Measurements from ENCODE around the gene APPL2. TPM values are rescaled to one million over a fixed set of nuclear protein-coding genes. Genes with fewer than 3 reads are reported as not detected.

The APPL2 gene
- total and polyA plus RNA-seq, 4 donors: 61.3 to 80.8 (median 71.0) TPM

GRCh38 chr12:105219261-105220028 is 16.5 kb downstream of the APPL2 start:
- Histone ChIP-seq H3K4me3 (ENCODE audit: low read depth, low read length) (no peak overlapping the region), H3K27ac (ENCODE audit: low read depth, low read length) (no peak overlapping the region), H3K9me3 (ENCODE audit: control insufficient read depth, insufficient read depth, low read length) (no peaks in the 10 kb centered on the region), H3K4me1 (ENCODE audit: control insufficient read depth, insufficient read depth, low read length) (peaks cover 26% of the 10 kb centered on the region), H3K27me3 (ENCODE audit: control insufficient read depth, insufficient read depth, low read length) (no peaks in the 10 kb centered on the region), H3K36me3 (ENCODE audit: control insufficient read depth, insufficient read depth, low read length) (peaks cover 33% of the 10 kb centered on the region)
- DNase-seq (ENCODE audit: low read depth in 4 of 6, low spot score in 6 of 6): peak in 1 of 6 donors; percentile 33
- 43% methylated on average over 2 of the region's 4 CpGs for WGBS (ENCODE audit: insufficient coverage)

GRCh38 chr12:105218434-105218833 is 17.5 kb downstream of the APPL2 start:
- H3K36me3 ChIP-seq (ENCODE audit: control insufficient read depth, insufficient read depth, low read length): peaks cover 37% of the 10 kb centered on the region
- H3K4me3 ChIP-seq (ENCODE audit: low read depth, low read length): no peak overlapping the region
- H3K27ac ChIP-seq (ENCODE audit: low read depth, low read length): no peak overlapping the region
- peaks cover 26% of the 10 kb centered on the region for H3K4me1 ChIP-seq (ENCODE audit: control insufficient read depth, insufficient read depth, low read length)
- no peak for DNase-seq (ENCODE audit: low read depth in 4 of 6, low spot score in 6 of 6)
- WGBS (ENCODE audit: insufficient coverage): 77% methylated on average over 7 of the region's 7 CpGs
- no peaks in the 10 kb centered on the region for H3K27me3 ChIP-seq (ENCODE audit: control insufficient read depth, insufficient read depth, low read length)
- no peaks in the 10 kb centered on the region for H3K9me3 ChIP-seq (ENCODE audit: control insufficient read depth, insufficient read depth, low read length)

- 85% methylated on average over 6 of the region's 9 CpGs for WGBS (ENCODE audit: insufficient coverage)
- H3K4me1 ChIP-seq (ENCODE audit: control insufficient read depth, insufficient read depth, low read length): peaks cover 17% of the 10 kb centered on the region
- peaks cover 37% of the 10 kb centered on the region for H3K36me3 ChIP-seq (ENCODE audit: control insufficient read depth, insufficient read depth, low read length)
- no peak overlapping the region for H3K4me3 ChIP-seq (ENCODE audit: low read depth, low read length)
- H3K27me3 ChIP-seq (ENCODE audit: control insufficient read depth, insufficient read depth, low read length): no peaks in the 10 kb centered on the region
- H3K27ac ChIP-seq (ENCODE audit: low read depth, low read length): no peak overlapping the region
- DNase-seq (ENCODE audit: low read depth in 4 of 6, low spot score in 6 of 6): no peak
- H3K9me3 ChIP-seq (ENCODE audit: control insufficient read depth, insufficient read depth, low read length): no peaks in the 10 kb centered on the region
These were observed 21.2 kb downstream of the APPL2 start for GRCh38 chr12:105214670-105215375.

- DNase-seq (ENCODE audit: low read depth in 4 of 6, low spot score in 6 of 6): peak in 1 of 6 donors; percentile 44
- 79% methylated on average over 4 of the region's 6 CpGs for WGBS (ENCODE audit: insufficient coverage)
- no peak overlapping the region for H3K27ac ChIP-seq (ENCODE audit: low read depth, low read length)
- peaks cover 42% of the 10 kb centered on the region for H3K36me3 ChIP-seq (ENCODE audit: control insufficient read depth, insufficient read depth, low read length)
- H3K9me3 ChIP-seq (ENCODE audit: control insufficient read depth, insufficient read depth, low read length): no peaks in the 10 kb centered on the region
- H3K4me1 ChIP-seq (ENCODE audit: control insufficient read depth, insufficient read depth, low read length): peaks cover 17% of the 10 kb centered on the region
- no peak overlapping the region for H3K4me3 ChIP-seq (ENCODE audit: low read depth, low read length)
- no peaks in the 10 kb centered on the region for H3K27me3 ChIP-seq (ENCODE audit: control insufficient read depth, insufficient read depth, low read length)
These were observed 21.8 kb downstream of the APPL2 start for GRCh38 chr12:105214148-105214547.

GRCh38 chr12:105212438-105212837 is 23.5 kb downstream of the APPL2 start:
- Histone ChIP-seq H3K36me3 (ENCODE audit: control insufficient read depth, insufficient read depth, low read length) (peaks cover 48% of the 10 kb centered on the region), H3K9me3 (ENCODE audit: control insufficient read depth, insufficient read depth, low read length) (no peaks in the 10 kb centered on the region), H3K4me1 (ENCODE audit: control insufficient read depth, insufficient read depth, low read length) (peaks cover 8% of the 10 kb centered on the region), H3K27me3 (ENCODE audit: control insufficient read depth, insufficient read depth, low read length) (no peaks in the 10 kb centered on the region), H3K27ac (ENCODE audit: low read depth, low read length) (no peak overlapping the region), H3K4me3 (ENCODE audit: low read depth, low read length) (no peak overlapping the region)
- WGBS (ENCODE audit: insufficient coverage): 87% methylated on average over 4 of the region's 6 CpGs
- no peak for DNase-seq (ENCODE audit: low read depth in 4 of 6, low spot score in 6 of 6)

- Histone ChIP-seq H3K27ac (ENCODE audit: low read depth, low read length) (no peak overlapping the region), H3K36me3 (ENCODE audit: control insufficient read depth, insufficient read depth, low read length) (peaks cover 57% of the 10 kb centered on the region), H3K4me3 (ENCODE audit: low read depth, low read length) (no peak overlapping the region), H3K27me3 (ENCODE audit: control insufficient read depth, insufficient read depth, low read length) (no peaks in the 10 kb centered on the region), H3K9me3 (ENCODE audit: control insufficient read depth, insufficient read depth, low read length) (no peaks in the 10 kb centered on the region), H3K4me1 (ENCODE audit: control insufficient read depth, insufficient read depth, low read length) (peaks cover 4% of the 10 kb centered on the region)
- 100% methylated on average over 1 of the region's 3 CpGs for WGBS (ENCODE audit: insufficient coverage)
- DNase-seq (ENCODE audit: low read depth in 4 of 6, low spot score in 6 of 6): no peak
These were observed 26.9 kb downstream of the APPL2 start for GRCh38 chr12:105209091-105209490.

- Histone ChIP-seq H3K4me1 (ENCODE audit: control insufficient read depth, insufficient read depth, low read length) (peaks cover 15% of the 10 kb centered on the region), H3K4me3 (ENCODE audit: low read depth, low read length) (no peak overlapping the region), H3K36me3 (ENCODE audit: control insufficient read depth, insufficient read depth, low read length) (peaks cover 68% of the 10 kb centered on the region), H3K27me3 (ENCODE audit: control insufficient read depth, insufficient read depth, low read length) (no peaks in the 10 kb centered on the region), H3K9me3 (ENCODE audit: control insufficient read depth, insufficient read depth, low read length) (no peaks in the 10 kb centered on the region), H3K27ac (ENCODE audit: low read depth, low read length) (no peak overlapping the region)
- no peak for DNase-seq (ENCODE audit: low read depth in 4 of 6, low spot score in 6 of 6)
- 93% methylated on average over 9 of the region's 16 CpGs for WGBS (ENCODE audit: insufficient coverage)
These were observed 29.1 kb downstream of the APPL2 start for GRCh38 chr12:105206686-105207374.

- WGBS (ENCODE audit: insufficient coverage): 93% methylated on average over 10 of the region's 10 CpGs
- Histone ChIP-seq H3K4me3 (ENCODE audit: low read depth, low read length) (no peak overlapping the region), H3K27me3 (ENCODE audit: control insufficient read depth, insufficient read depth, low read length) (no peaks in the 10 kb centered on the region), H3K9me3 (ENCODE audit: control insufficient read depth, insufficient read depth, low read length) (no peaks in the 10 kb centered on the region), H3K36me3 (ENCODE audit: control insufficient read depth, insufficient read depth, low read length) (peaks cover 67% of the 10 kb centered on the region), H3K4me1 (ENCODE audit: control insufficient read depth, insufficient read depth, low read length) (peaks cover 19% of the 10 kb centered on the region), H3K27ac (ENCODE audit: low read depth, low read length) (no peak overlapping the region)
- DNase-seq (ENCODE audit: low read depth in 4 of 6, low spot score in 6 of 6): no peak
These were observed 30.5 kb downstream of the APPL2 start for GRCh38 chr12:105205322-105206048.

GRCh38 chr12:105204916-105205315 is 31.1 kb downstream of the APPL2 start:
- 88% methylated on average over 3 of the region's 6 CpGs for WGBS (ENCODE audit: insufficient coverage)
- H3K27ac ChIP-seq (ENCODE audit: low read depth, low read length): no peak overlapping the region
- no peaks in the 10 kb centered on the region for H3K27me3 ChIP-seq (ENCODE audit: control insufficient read depth, insufficient read depth, low read length)
- no peak overlapping the region for H3K4me3 ChIP-seq (ENCODE audit: low read depth, low read length)
- peaks cover 19% of the 10 kb centered on the region for H3K4me1 ChIP-seq (ENCODE audit: control insufficient read depth, insufficient read depth, low read length)
- no peaks in the 10 kb centered on the region for H3K9me3 ChIP-seq (ENCODE audit: control insufficient read depth, insufficient read depth, low read length)
- peaks cover 68% of the 10 kb centered on the region for H3K36me3 ChIP-seq (ENCODE audit: control insufficient read depth, insufficient read depth, low read length)
- DNase-seq (ENCODE audit: low read depth in 4 of 6, low spot score in 6 of 6): no peak

Measured in spinal cord (tissue), 10 donors.